NCI-H510A (cell line): ENCODE measurements around the gene CLDN9.
"Not testable (repeated sequence)": the region's sequence is repeated elsewhere in the genome, so short reads cannot be mapped to it uniquely, and the experiment has no call there.

Experiments
- DNase-seq: peaks from one replicate; lab custom pipeline; 2025; lab: John Stamatoyannopoulos, UW

Gene CLDN9

GRCh38 chr16:3032624-3033023 lies 19.9 kb downstream of the CLDN9 start:
- DNase-seq: no peak

DNA sequence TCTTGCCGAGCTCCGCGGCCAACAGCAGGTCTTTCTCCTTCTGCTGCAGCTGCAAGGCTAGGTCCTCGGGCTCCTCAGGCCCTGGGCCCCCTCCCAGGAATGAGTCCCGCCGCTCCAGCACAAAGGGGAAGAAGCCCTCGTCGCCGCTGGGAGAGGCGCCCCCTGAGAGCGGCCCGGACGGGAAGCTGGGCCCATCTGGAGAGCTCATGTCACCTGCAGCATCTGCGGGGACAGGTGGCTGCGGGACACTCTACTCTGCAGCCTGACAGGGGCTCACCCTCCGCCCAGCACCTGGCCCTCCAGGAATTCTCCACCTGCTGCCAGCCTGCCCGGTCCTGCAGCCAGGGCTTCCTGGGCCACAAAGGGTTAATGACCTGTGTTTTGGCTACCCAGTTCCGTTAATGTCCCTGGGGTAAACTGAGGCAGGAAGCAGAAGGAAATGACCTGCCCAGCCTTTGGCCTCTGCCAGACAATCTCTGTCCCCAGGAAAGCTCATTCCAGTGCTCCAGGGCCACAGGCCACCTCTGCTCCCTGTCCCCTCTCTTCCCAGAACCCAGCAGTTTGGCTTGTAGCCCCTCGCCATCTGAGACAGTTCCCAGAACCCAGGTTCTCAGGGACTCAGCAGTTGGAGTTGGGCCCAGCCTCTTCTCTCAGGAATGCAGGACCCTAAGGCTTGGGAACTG lies 22.7 kb downstream of the CLDN9 start:
- no peak for DNase-seq

GRCh38 chr16:3035972-3036725 lies 23.4 kb downstream of the CLDN9 start:
- DNase-seq: no peak

GRCh38 chr16:3036726-3037315 lies 24.1 kb downstream of the CLDN9 start, which contains the start of gene BICDL2:
Gene BICDL2 (minus strand): TSS chr16:3036944. CDS start chr16:3035496, 1,448 bp downstream.
- no peak for DNase-seq

- DNase-seq: no peak
Measured at GRCh38 chr16:3038256-3038655, 25.5 kb downstream of the CLDN9 start.

GRCh38 chr16:3038896-3039295 lies 26.2 kb downstream of the CLDN9 start:
- DNase-seq: no peak

DNA sequence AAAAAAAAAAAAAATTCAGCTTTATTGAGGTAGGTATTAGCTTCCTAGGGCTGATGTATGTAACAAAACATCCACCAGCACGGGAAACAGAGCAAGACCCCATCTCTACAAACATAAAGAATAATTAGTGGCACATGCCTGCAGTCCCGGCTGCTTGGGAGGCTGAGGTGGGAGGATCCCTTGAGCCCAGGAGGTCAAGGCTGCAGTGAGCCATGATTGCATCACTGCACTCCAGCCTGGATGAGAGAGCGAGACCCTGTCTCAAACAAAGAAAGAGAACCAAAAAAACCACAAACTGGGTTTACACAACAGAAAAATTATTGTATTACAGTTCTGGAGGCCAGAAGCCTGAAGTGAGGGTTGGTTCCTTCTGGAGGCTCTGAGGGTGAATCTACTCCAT lies 29.7 kb downstream of the CLDN9 start:
- DNase-seq: no peak

- DNase-seq: no peak
Measured at GRCh38 chr16:3044708-3045107, 32.0 kb downstream of the CLDN9 start.

DNA sequence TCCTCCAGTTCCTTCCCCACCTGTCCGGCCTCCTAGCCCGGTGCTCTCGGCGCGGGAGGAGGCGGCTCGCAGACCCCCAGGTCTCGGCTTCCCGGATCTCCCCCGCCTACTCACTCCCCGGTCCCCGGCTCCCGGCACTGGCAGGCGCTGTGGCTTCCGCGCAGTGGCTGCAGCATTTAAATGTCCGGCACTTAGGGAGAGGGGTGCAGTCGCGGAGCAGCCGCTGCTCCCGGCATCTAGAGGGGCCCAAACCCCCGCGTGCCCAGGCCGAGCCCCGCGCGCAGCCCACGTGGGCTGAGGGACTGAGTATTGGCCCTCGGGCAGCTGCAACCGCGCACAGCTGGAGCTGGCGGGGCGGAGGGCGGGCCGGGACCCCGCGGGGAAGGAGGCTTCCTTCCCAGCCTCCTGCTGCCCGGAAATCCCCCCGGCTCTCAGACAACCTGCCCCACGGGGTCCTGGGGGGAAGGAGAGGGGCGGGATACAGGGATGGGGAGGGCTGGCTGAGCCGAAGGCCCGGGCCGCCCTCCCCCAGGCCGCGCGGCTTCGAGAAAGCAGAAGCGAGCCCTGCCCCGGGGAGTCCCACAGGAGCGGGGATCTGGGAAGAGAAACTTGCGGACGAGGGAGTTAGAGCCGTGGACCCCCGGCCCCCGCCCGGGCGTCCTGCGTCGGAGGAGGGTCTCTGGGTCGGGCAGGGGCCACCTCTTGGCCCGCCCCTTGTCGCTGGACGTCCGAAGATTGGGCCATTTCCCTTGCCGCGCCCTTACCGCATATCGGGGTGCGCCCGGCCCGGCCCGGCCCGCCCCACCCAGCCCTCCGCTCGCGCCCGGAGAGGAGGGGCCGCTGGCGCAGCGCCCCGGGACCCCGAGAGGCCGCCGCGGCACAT lies 33.3 kb downstream of the CLDN9 start, which contains the start of gene MMP25:
TSS of gene MMP25 (plus strand) at position 804 of the 883 bp plus-strand sequence. CDS start 357 bp downstream, outside the sequence.
- DNase-seq: no peak

GRCh38 chr16:3046641-3047386 lies 34.1 kb downstream of the CLDN9 start:
- no peak for DNase-seq

DNA sequence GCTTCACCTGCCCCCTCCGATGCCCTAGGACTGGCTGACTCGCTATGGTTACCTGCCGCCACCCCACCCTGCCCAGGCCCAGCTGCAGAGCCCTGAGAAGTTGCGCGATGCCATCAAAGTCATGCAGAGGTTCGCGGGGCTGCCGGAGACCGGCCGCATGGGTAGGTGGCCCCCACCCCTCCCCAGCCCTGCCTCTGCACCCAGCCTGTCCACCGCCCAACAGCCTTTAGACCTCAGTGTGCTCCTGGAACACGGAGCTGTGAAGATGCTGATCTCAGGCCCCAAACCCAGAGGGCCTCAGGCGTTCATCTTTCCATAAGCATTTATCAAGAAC lies 34.6 kb downstream of the CLDN9 start:
- DNase-seq: no peak

GRCh38 chr16:3049921-3050481 lies 37.3 kb downstream of the CLDN9 start:
- DNase-seq: no peak

DNA sequence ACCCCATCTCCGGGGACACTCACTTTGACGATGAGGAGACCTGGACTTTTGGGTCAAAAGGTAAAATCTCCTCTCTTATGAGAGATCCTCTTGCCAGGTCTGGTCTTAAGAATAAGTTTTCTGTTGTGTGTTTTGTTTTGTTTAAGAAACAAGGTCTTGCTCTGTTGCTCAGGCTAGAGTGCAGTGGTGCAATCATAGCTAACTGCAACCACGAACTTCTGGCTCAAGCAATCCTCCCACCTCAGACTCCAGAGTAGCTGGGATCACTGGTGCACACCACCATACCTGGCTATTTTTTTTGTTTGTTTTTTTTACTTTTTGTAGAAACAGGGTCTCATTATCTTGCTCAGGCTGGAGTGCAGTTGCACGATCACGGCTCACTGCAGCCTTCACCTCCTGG lies 37.8 kb downstream of the CLDN9 start:
- no peak for DNase-seq

DNA sequence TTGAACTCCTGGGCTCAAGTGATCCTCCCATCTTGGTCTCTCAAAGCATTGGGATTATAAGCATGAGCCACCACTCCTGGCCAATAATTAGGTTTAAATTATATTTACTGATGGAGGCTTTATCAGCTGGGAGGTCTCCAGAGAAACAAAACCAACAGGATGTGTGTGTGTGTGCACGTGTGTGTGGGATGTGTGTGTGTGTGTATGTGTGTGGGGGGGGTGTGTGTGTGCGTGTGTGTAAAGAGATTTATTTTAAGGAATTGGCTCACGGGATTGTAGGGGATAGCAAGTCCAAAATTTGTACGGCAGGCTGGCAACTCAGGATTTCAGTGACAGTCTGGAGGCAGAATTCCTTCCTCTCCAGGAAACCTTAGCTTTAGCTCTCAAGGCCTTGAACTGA lies 38.3 kb downstream of the CLDN9 start:
- DNase-seq: no peak

DNA sequence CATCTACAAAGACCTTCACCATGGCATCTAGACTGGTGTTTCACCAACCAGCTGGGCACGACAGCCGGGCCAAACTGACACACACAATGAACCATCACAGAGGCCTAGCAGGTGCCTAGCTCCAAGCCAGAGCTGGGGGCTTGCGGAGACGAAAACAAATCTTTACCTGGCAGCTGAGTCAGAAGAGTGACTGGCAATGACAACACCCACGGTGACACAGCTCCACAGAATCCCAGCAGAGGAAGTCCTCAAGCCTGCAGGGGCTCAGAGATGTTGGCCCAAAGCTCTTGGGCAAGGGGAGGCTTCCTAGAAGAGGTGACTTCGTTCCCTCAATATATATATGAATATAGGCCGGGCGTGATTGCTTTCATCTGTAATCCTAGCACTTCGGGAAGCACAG lies 38.8 kb downstream of the CLDN9 start:
- no peak for DNase-seq

DNA sequence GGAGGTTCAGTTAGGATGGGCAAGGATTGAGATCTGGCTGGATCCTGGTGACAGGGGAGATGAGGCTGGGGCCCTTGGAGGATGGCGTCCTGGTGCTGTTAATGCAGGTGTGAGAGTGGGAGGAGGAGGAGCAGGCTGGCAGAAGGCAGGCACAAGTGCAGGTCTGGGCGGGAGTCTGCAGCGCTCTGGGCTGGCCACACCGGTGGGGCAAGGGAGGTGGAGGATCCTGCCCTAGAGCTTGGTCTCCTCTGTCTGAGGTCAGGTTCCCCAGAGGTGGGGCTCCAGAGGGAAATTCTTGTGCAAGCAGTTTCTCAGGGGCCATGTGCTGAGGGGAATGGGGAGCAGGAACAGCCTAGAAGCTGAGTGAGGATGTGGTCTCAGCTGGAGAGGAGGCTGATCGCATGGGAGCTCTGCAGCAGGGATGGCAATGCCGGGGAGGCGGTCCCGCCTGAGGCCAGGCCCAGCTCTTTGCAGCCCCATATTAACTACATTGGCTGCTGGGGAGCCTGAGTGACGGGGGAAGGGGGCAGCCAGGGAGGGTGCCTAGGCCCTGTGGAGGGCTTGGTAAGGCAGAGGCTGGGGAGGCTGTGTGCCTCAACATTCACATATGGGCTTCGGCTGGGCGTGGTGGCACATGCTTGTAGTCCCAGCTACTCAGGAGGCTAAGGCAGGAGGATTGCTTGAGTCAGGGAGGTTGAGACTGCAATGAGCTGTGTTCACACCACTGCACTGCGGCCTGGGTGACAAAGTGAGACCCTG lies 40.0 kb downstream of the CLDN9 start:
- DNase-seq: not testable (repeated sequence)

GRCh38 chr16:3053330-3053710 lies 40.6 kb downstream of the CLDN9 start:
- not testable (repeated sequence) for DNase-seq

GRCh38 chr16:3054965-3055733 lies 42.4 kb downstream of the CLDN9 start:
- no peak for DNase-seq

DNA sequence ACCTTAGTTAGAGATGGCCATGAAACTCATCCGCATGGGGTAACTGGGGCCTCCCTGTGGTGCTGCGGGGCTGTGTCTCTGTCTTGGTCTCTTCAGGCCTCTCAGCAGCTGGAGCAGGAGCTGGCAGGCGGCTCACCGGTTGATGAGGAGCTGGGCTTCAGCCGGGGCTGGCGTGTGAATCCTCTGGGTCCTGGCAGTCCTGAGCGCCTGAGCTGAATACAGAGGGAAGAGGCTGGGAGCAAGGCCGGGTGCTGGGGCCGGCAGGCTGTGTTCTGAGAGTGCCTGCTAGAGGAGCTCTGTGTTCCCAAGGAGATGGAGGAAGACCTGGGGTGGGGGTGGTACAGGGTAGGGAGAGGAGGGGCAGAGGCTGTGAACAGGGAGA lies 43.0 kb downstream of the CLDN9 start:
- DNase-seq: not testable (repeated sequence)
